ENCODE results near the gene IFNG-AS1. TPM values are rescaled to one million over a fixed set of nuclear protein-coding genes. Genes with fewer than 3 reads are reported as not detected.

IFNG-AS1 gene
- not detected in 2 replicates for total RNA-seq

GRCh38 chr12:67989184-67989920 is at the start of gene IFNG-AS1:
IFNG-AS1 (plus strand) TSS chr12:67989447.

Other genes starting within 250 kb of the IFNG-AS1 start
- not detected in 2 replicates for gene IFNG, start 170.3 kb downstream of the IFNG-AS1 start, total RNA-seq
- gene IL26, start 236.4 kb downstream of the IFNG-AS1 start, total RNA-seq = not detected in 2 replicates